Endodermal cell (in vitro differentiated cells): ENCODE measurements around the gene BTBD6. TPM values are rescaled to one million over a fixed set of nuclear protein-coding genes. Genes with fewer than 3 reads are reported as not detected.

Experiments
- DNase-seq: peaks from one replicate; pipeline ENCODE4 v3.0.0-alpha.2; 2017
- H3K27ac ChIP-seq: 2 replicates; pipeline ENCODE4 v1.5.1; 2013; ENCODE audit warnings: mild to moderate bottlenecking, low read depth, low read length, moderate library complexity
- H3K27me3 ChIP-seq: 2 replicates; pipeline ENCODE4 v1.6.1; 2013; ENCODE audit warnings: mild to moderate bottlenecking, low read length, moderate library complexity; ENCODE audit not compliant: insufficient read depth, control insufficient read depth, poor library complexity, severe bottlenecking
- H3K36me3 ChIP-seq: 2 replicates; pipeline ENCODE4 v1.7.0; 2013; ENCODE audit warnings: mild to moderate bottlenecking, low read length, moderate library complexity; ENCODE audit not compliant: control insufficient read depth, insufficient read depth
- H3K4me1 ChIP-seq: one replicate; pipeline ENCODE4 v1.7.0; 2013; ENCODE audit warnings: low read length; ENCODE audit not compliant: control insufficient read depth, insufficient read depth
- H3K4me3 ChIP-seq: 2 replicates; pipeline ENCODE4 v1.5.1; 2013; ENCODE audit warnings: mild to moderate bottlenecking, low read length, moderate library complexity
- H3K9ac ChIP-seq: 2 replicates; pipeline ENCODE4 v1.6.1; 2013; ENCODE audit warnings: mild to moderate bottlenecking, low read length, moderate library complexity; ENCODE audit not compliant: poor library complexity, severe bottlenecking; ENCODE audit errors: extremely low read depth
- H3K9me3 ChIP-seq: 2 replicates; pipeline ENCODE4 v1.6.1; 2013; ENCODE audit warnings: mild to moderate bottlenecking, low read length, moderate library complexity; ENCODE audit not compliant: control insufficient read depth
- H3K27ac Mint-ChIP-seq: 2 replicates; pipeline ENCODE4 v1.8.0; 2020; ENCODE audit warnings: mixed read lengths
- H3K27me3 Mint-ChIP-seq: 2 replicates; pipeline ENCODE4 v1.8.0; 2021; ENCODE audit warnings: mild to moderate bottlenecking, mixed read lengths; ENCODE audit not compliant: insufficient read depth
- H3K36me3 Mint-ChIP-seq: 2 replicates; pipeline ENCODE4 v1.8.0; 2020; ENCODE audit warnings: low read depth, mixed read lengths
- H3K4me1 Mint-ChIP-seq: 2 replicates; pipeline ENCODE4 v1.8.0; 2020; ENCODE audit warnings: mixed read lengths
- H3K4me3 Mint-ChIP-seq: 2 replicates; pipeline ENCODE4 v1.8.0; 2020; ENCODE audit warnings: mild to moderate bottlenecking, moderate library complexity, mixed read lengths
- H3K9me3 Mint-ChIP-seq: 2 replicates; pipeline ENCODE4 v1.8.0; 2020; ENCODE audit warnings: mild to moderate bottlenecking, mixed read lengths
- CTCF ChIP-seq: fragments of 200-600 bp; sonication (generic); conservative IDR thresholded peaks from 2 replicates; pipeline ENCODE4 v1.5.0; 2021; ENCODE audit warnings: antibody characterized with exemption, mild to moderate bottlenecking
- WGBS, 2 experiments: methylation state at CpG; one replicate each; pipeline versions ENCODE4 v1.1.5 to v1.1.7; 2013; ENCODE audit warnings: missing lambda C conversion rate in 2 of 2, mixed read lengths in 1 of 2; ENCODE audit not compliant: insufficient coverage in 1 of 2, insufficient read length in 1 of 2; 5-methylcytosine and 5-hydroxymethylcytosine counted together
- total RNA-seq, 2 donors: library from RNA; stranded (reverse); fragmentation: NEBNext Ultra II Directional in 1 of 2; extraction: Animal tissue kit (Norgen Biotek cat#: 25700) in 1 of 2; gene quantifications; 2 replicates in 1 of 2; 3 replicates in 1 of 2; pipeline ENCODE4 v1.2.1, GENCODE V29; 2021

Gene BTBD6
- total RNA-seq, 2 donors from 2014 or later = 21.8 to 26.9 TPM

GRCh38 chr14:105208738-105209075, 39.6 kb upstream of the BTBD6 start:
- H3K27ac Mint-ChIP-seq = no peak overlapping the region
- WGBS, 2 experiments = 88 to 92% methylated on average over 5 to 12 of the region's 12 CpGs

GRCh38 chr14:105209091-105209490, 39.2 kb upstream of the BTBD6 start:
- no peak overlapping the region for H3K4me3 ChIP-seq
- H3K4me1 Mint-ChIP-seq = no peaks in the 10 kb centered on the region
- no peaks in the 10 kb centered on the region for H3K9me3 Mint-ChIP-seq
- H3K27me3 Mint-ChIP-seq = no peaks in the 10 kb centered on the region
- H3K4me1 ChIP-seq = no peaks in the 10 kb centered on the region
- no peaks in the 10 kb centered on the region for H3K27me3 ChIP-seq
- no peaks in the 10 kb centered on the region for H3K9me3 ChIP-seq
- no peaks in the 10 kb centered on the region for H3K36me3 ChIP-seq
- no peaks in the 10 kb centered on the region for H3K36me3 Mint-ChIP-seq
- no peak for DNase-seq
- no peak overlapping the region for H3K9ac ChIP-seq
- TF ChIP-seq CTCF = no peak
- 89 to 94% methylated on average over 5 to 8 of the region's 8 CpGs for WGBS, 2 experiments
- no peak overlapping the region for H3K27ac Mint-ChIP-seq
- no peak overlapping the region for H3K4me3 Mint-ChIP-seq
- peak overlapping the region; percentile 44 for H3K27ac ChIP-seq

More at GRCh38 chr14:105208738-105209075, 39.6 kb upstream of the BTBD6 start:
- Mint-ChIP-seq H3K27me3 (no peaks in the 10 kb centered on the region), H3K9me3 (no peaks in the 10 kb centered on the region), H3K4me3 (no peak overlapping the region), H3K36me3 (no peaks in the 10 kb centered on the region), H3K4me1 (no peaks in the 10 kb centered on the region)
- Histone ChIP-seq H3K27ac (no peak overlapping the region), H3K4me3 (no peak overlapping the region), H3K9me3 (no peaks in the 10 kb centered on the region), H3K27me3 (no peaks in the 10 kb centered on the region), H3K4me1 (no peaks in the 10 kb centered on the region), H3K9ac (no peak overlapping the region), H3K36me3 (no peaks in the 10 kb centered on the region)
- no peak for DNase-seq
- TF ChIP-seq CTCF = no peak

- peak overlapping the region; percentile 44 for H3K27ac ChIP-seq
- Mint-ChIP-seq H3K36me3 (no peaks in the 10 kb centered on the region), H3K4me1 (no peaks in the 10 kb centered on the region), H3K4me3 (no peak overlapping the region), H3K27ac (no peak overlapping the region), H3K27me3 (no peaks in the 10 kb centered on the region), H3K9me3 (no peaks in the 10 kb centered on the region)
- WGBS, 2 experiments = 91 to 96% methylated on average over 15 to 16 of the region's 16 CpGs
- no peaks in the 10 kb centered on the region for H3K4me1 ChIP-seq
- H3K9me3 ChIP-seq = no peaks in the 10 kb centered on the region
- H3K9ac ChIP-seq = no peak overlapping the region
- no peak overlapping the region for H3K4me3 ChIP-seq
- TF ChIP-seq CTCF = no peak
- no peak for DNase-seq
- H3K36me3 ChIP-seq = no peaks in the 10 kb centered on the region
- no peaks in the 10 kb centered on the region for H3K27me3 ChIP-seq
These were observed 38.7 kb upstream of the BTBD6 start for GRCh38 chr14:105209646-105210045.
